Daoy (cell line): ENCODE measurements around the gene COQ8B. TPM values are rescaled to one million over a fixed set of nuclear protein-coding genes. Genes with fewer than 3 reads are reported as not detected.

Source experiments
- DNase-seq: peaks from one replicate; pipeline ENCODE4 v3.0.0-alpha.2; 2015; ENCODE audit warnings: low read depth
- total RNA-seq: library from RNA; depleted of rRNA; stranded (reverse); fragments of >200 nt; shearing (Covaris generic); gene quantifications from 2 replicates; pipeline ENCODE4 v1.2.3, GENCODE V29; 2014

Gene COQ8B
- total RNA-seq, 1 experiment from 2014 or later = 20.0 TPM

- peak; percentile 29 for DNase-seq
These were observed 1.4 kb upstream of the COQ8B start for GRCh38 chr19:40717880-40718773.

DNA sequence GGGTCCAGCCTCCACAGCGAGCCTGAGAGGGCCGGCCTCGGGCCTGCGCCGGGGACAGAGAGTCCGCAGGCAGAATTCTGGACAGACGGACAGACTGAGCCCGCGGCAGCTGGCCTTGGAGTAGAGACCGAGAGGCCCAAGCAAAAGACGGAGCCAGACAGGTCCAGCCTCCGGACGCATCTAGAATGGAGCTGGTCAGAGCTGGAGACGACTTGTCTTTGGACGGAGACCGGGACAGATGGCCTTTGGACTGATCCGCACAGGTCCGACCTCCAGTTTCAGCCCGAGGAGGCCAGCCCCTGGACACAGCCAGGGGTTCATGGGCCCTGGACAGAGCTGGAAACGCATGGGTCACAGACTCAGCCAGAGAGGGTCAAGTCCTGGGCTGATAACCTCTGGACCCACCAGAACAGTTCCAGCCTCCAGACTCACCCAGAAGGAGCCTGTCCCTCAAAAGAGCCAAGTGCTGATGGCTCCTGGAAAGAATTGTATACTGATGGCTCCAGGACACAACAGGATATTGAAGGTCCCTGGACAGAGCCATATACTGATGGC is 716 bp upstream of the COQ8B start:
- DNase-seq = no peak

DNA sequence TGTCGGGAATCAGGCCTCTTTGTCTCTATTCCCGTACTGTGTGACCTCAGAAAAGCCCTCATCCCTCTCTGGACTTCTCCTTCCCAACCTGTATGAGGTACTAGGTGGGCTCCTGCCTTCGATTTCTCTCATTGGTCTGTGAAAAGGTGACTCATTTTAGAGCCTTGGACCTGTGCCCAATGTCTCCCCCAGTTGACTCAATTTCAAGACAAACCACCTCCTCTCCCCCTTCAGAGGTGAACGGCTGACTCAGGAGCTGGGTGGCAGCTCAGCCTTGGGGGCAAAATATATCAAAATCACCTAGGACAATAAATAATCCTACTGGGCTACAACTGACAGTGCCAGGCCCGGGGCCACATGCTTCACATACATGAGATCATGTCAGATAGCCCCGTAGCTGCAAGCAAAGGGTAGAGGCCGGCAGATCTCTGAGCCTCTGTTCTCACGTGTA is 630 bp downstream of the COQ8B start:
- peak; percentile 97 for DNase-seq

DNA sequence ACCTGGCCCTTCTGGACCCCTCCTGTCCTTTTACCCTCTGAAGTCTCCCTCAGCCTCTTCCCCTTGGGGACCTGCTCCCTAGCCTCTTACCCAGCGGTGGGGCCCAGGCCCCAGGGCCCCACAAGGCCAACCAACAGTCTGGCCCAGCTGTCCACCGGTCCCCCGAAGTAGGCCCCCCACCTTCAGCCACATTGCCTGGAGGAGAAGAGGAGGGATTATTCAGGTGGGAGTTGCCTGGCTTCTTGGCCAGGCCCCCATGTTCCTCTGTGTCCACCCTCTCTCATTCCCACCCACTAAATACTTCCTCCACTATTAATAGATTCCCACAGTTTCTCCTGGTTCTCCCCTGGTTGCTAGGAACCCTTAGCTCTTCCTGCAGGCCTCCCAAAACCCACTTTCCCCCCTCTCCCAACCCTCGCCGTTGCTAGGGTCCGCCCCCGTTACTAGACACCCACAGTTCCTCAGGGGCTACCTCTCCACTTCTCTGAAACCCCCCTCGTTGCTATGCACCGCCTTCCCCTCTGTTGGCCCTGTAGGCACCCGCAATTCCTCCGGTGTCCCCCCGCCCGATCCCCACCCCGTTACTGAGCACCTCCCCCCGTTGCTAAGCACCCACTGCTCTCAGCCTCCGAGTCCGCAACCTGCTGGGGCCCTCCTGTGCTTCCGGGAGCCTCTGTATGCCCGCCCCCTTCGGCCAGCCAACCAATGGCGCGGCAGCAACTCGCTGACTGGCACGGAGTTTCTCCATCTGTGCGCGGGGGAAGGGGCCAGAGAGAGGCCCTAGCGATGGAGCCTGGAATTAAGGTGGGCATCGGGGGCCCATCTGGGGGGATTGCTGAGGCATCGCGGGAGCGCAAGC is 2.0 kb downstream of the COQ8B start:
- DNase-seq = peak; percentile 96

DNA sequence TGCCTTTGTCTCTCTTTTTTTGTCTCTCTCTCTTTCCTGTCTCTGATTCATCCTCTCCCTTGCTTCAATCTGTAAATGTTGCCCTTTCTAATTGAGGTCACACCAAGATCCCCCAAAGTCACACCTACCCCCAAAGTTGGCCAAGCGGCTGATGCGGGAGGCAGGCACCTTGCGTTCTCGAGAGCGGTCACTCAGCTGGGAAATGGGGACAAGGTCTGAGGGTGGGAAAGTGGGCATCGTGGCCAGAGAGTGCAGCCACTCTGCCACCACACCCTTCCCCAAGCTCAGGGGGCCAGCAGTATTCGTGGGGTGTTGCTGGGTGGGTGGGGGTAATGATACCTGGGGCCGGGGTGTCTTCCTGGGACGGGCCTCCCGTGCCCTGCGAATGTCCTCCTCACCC is 2.7 kb downstream of the COQ8B start:
- no peak for DNase-seq

- DNase-seq = no peak
These were observed 6.9 kb downstream of the COQ8B start for GRCh38 chr19:40709817-40710216.

- DNase-seq = no peak
These were observed 9.1 kb downstream of the COQ8B start for GRCh38 chr19:40707615-40708014.

- DNase-seq = no peak
These were observed 10.6 kb downstream of the COQ8B start for GRCh38 chr19:40705950-40706619.

- DNase-seq = no peak
These were observed 11.4 kb downstream of the COQ8B start for GRCh38 chr19:40705362-40705651.

DNA sequence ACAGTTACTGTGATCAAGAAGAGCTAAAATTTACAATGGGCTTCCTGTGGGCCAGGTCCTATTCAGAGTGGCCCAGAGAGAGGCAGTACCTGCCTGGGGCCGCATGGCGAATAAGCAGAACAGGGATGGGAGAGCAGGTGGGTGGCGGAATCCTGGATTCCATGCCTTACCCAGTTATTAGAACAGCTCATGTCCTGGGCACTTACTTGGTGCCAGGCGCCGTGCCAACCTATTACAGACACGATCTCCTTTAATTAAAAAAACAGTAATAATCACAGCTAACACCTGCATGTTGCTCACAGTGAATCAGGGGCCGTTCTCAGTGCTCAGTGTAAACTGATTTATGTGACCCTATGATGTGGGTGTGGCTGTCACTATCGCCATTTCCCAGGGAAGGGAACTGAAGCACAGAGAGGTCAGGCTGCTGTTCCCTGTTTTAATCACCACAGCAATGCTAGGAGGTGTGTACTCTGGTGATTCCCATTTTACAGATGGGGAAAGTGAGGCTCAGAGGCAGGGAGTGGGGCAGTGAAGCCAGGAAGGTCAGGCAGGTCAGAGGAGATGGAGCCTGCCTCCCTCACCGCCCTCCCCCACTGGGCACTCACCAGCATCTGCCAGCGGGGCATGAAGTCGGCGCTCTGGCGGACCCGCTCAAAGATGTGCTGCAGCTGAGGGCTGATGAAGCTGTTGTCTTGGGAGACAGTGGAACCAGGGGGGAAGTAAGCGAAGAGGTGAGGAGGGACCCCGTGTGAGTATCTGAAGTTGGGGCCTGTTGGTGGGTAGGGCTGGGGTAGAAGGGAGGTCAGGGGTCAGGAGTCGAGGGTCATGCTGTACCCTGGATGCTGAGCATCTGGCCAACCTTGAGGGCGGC is 12.0 kb downstream of the COQ8B start:
- no peak for DNase-seq

DNA sequence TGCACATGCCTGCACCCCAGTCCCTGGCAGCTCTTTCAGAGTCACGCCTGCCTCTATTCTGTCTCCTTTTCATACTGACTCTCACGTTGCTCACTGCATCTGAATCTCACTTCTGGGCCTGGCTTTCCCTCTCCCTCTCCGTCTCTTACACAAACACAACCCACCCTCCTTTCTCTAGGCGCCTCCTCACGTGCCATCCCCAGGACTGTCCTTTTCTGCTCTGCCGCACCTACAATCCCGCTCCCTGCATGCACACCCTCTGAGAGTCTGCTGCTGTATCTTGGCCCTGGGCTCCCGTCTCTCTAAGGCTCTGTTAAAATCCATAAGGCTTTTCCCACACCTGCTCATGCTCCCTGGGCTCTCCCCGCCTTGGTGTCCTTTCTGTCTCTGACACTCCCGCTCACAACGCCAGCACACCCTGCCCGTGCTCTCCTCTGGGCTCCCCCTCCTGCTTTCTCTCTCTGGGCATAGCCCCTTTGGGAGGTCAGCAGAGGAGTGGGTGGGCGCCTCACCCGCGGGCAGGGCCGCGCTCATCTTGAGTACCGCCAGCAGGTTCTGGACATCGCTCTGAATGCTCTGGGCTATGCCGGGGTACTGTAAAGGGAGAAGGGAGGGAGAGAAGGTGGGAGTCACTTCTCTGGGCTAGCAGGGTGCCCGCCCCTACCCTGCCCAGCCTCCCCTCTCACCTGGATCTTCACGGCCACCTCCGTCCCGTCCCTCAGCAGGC is 13.5 kb downstream of the COQ8B start:
- DNase-seq = no peak

DNA sequence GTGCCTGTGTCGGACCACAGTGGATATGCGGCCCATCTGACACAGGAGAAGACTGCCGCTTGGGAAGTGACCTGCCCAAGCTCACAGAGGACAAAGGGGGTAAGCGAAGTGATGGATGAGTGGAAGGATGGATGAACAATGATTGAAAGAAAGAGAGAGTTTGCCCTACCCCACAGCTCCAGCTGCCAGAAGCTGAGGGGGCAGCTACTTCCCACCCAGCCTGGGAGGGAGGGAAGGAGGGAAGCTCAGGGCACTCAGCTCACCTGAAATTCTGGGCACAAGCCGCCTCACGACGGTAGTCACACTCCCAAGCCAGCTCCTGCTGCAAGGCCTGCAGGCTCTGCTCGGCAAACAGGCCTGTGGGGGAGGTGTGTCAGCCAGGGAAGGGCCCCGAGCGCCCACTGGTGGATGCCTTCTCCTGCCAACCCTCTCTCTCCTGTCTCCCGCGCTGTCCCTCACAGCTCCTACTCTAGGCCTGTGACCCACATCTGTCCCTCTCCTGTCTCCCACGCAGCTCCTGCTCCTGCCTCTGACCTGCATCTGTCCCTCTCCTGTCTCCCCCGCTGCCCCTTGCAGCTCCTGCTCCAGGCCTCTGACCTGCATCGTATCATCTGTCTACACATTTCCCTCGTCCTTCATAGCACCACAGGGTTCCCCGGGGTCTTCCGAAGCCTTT is 14.2 kb downstream of the COQ8B start:
- DNase-seq = peak; percentile 54

DNA sequence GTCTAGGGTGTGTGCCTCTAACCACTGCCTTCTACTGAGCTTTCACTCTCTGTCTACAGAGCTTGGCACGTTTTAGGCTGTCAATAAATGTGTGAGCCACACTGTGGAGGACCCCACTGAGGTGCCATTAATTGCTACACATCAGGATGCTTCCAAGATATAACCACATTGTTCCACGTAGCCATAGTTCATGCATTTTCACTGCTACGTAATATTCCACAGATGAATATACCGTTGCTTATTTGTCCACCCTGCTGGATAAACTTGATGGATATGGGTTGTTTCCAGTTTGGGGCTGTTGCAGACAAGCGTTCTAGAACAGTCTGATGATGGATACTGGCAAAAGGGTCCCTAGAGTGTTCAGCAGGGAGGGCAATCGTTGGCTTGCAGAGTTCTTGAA is 14.9 kb downstream of the COQ8B start:
- DNase-seq = no peak

- DNase-seq = no peak
These were observed 16.6 kb downstream of the COQ8B start for GRCh38 chr19:40700083-40700482.

DNA sequence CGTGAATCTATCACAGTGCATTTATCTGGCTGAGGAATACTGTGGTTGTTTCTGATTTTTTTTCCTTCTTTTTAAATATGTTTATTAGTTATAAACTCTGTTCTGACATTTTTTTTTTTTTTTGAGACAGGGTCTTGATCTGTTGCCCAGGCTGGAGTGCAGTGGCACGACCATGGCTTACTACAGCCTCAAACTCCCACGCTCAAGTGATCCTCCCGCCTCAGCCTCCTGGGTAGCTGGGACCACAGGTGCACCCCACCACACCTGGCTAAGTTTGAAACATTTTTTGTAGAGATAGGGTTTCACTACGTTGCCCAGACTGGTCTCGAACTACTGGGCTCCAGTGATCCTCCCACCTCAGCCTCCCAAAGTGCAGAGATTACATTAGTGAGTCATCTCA is 19.7 kb downstream of the COQ8B start:
- DNase-seq = no peak

GRCh38 chr19:40695881-40696280 is 20.8 kb downstream of the COQ8B start:
- no peak for DNase-seq

GRCh38 chr19:40693896-40694295 is 22.8 kb downstream of the COQ8B start:
- no peak for DNase-seq

DNA sequence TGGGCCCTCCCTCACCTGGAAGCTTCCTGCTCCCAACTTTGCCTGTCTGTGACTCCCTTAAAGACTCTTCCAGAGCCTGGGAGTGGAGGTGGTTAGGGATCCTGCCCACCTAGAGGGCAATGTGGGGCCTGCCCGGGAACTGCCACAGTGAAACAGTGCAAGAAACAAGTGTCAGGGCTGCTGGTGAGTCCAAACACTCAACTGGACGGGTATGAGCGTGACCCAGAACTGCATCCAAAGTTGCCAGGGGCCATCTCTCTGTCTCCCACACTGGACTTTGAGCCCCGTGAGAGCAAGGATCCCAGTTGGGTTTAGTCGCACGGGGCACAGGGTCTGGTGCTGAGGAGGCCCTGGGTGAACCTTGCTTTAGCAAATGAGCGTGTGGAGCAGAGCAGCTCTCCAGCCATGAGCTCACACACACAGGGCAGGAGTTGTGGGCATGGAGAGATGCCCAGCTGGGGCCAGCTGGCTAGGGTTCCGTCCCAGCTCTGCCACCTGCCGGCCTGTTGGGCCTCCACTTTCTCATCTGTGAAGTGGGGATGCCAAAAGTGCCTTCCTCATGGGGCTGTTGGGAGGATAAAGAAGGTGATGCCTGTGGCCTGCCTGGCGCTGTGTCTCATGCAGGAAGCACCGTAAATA is 23.4 kb downstream of the COQ8B start:
- DNase-seq = no peak

- no peak for DNase-seq
These were observed 24.5 kb downstream of the COQ8B start for GRCh38 chr19:40692212-40692551.
